AG04449 (cell line): ENCODE measurements around the gene PKLR.
"Not testable (repeated sequence)": the region's sequence is repeated elsewhere in the genome, so short reads cannot be mapped to it uniquely, and the experiment has no call there.

ENCODE experiments used
- CTCF ChIA-PET: fragments of 350-600 bp; formaldehyde crosslinking; extraction: SDS; loops from one replicate; lab custom pipeline; 2021; ENCODE audit warnings: antibody characterized with exemption; lab: Yijun Ruan, JAX
- POLR2A ChIA-PET: fragments of 400-600, 350-600 bp; formaldehyde crosslinking; extraction: SDS; loops from one replicate; lab custom pipeline; 2020; ENCODE audit warnings: antibody characterized with exemption, inconsistent platforms; lab: Yijun Ruan, JAX
- DNase-seq: peaks from one replicate; pipeline ENCODE4 v3.0.0-alpha.2; 2010; ENCODE audit warnings: low read depth, low spot score
- H3K4me3 ChIP-seq: 2 replicates; pipeline ENCODE4 v1.5.1; 2011; ENCODE audit warnings: low read depth, mild to moderate bottlenecking, control low read depth, low read length
- TF ChIP-seq, protein P1 (sequence below): IDR thresholded peaks from one replicate; pipeline ENCODE4 v1.5.1; 2011; ENCODE audit warnings: mild to moderate bottlenecking, moderate library complexity, low read length, control low read depth, inconsistent platforms; ENCODE audit not compliant: insufficient read depth; ENCODE audit errors: missing control alignments

PKLR gene

DNA sequence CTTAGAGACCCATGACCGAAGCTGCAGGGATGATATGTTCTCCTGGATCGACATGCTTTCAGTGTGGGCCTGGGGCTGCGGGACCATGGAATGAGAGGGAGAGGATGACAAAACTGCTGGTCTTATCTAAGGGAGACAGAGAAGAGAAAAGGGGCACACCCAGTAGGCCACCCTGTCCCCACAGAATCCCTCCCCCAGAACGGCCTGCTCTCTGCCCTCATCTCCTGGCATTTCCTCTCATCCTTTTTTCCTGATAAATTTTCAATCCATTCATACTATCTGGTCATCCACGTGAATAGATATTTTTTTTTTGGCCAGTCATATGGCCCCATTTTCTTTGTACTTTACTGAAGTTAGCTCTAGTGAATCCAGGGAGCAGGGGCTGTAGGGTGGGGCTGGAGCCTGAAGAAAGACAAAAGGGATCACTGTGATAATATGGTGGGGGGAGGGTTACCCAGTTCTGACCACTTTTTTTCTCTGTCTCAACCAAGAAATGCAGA is at the start of gene PKLR:
Gene PKLR (minus strand): TSS at position 97 of the 500 bp plus-strand sequence. CDS start 43 bp downstream, at position 54.
- ChIA-PET CTCF (interaction anchor here (0.9 to 1.5 kb wide), 2 partner anchors 22 to 50 kb away, joined by 3 to 6 read pairs; no protein-coding TSS in a partner anchor), POLR2A (no interaction called here)
- TF ChIP-seq, protein P1, sequence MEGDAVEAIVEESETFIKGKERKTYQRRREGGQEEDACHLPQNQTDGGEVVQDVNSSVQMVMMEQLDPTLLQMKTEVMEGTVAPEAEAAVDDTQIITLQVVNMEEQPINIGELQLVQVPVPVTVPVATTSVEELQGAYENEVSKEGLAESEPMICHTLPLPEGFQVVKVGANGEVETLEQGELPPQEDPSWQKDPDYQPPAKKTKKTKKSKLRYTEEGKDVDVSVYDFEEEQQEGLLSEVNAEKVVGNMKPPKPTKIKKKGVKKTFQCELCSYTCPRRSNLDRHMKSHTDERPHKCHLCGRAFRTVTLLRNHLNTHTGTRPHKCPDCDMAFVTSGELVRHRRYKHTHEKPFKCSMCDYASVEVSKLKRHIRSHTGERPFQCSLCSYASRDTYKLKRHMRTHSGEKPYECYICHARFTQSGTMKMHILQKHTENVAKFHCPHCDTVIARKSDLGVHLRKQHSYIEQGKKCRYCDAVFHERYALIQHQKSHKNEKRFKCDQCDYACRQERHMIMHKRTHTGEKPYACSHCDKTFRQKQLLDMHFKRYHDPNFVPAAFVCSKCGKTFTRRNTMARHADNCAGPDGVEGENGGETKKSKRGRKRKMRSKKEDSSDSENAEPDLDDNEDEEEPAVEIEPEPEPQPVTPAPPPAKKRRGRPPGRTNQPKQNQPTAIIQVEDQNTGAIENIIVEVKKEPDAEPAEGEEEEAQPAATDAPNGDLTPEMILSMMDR, result no peak
- no peak within 1 kb of the TSS for H3K4me3 ChIP-seq
- no peak for DNase-seq

- no peak overlapping the region for H3K4me3 ChIP-seq
- POLR2A ChIA-PET, result no interaction called here
- no peak for DNase-seq
- TF ChIP-seq, protein P1, result no peak
- CTCF ChIA-PET, result interaction anchor here (1.1 kb wide), 1 partner anchor 93 kb away, joined by 5 read pairs; no protein-coding TSS in a partner anchor
These were observed 41.6 kb upstream of the PKLR start for GRCh38 chr1:155342842-155343241.

DNA sequence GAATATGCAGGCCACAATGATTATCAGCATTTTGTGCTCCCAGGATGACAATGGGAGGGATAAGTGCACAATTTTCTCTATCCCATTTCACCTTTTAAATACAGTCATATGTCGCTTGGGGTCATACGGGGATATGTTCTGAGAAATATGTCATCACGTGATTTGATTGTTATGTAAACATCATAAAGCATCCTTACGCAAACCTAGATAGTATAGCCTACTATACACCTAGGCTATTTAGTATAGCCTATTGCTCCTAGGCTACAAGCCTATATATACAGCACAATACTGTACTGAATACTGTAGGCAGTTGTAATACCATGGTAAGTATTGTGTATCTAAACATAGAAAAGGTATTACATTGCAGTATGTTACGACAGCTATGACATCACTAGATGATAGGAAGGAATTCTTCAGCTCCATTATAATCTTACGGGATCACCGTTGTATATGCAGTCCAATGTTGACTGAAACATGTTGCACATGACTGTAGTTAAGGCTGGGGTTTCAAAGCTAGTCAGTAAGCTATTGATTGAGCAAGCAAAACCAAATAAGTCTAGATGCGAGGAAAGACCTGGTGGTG is 38.4 kb upstream of the PKLR start:
- CTCF ChIA-PET, result interaction anchor here (1.0 to 1.8 kb wide), 4 partner anchors 9 to 91 kb away, joined by 3 to 6 read pairs (median 4); no protein-coding TSS in a partner anchor
- TF ChIP-seq, protein P1, result no peak
- DNase-seq, result no peak
- POLR2A ChIA-PET, result no interaction called here
- H3K4me3 ChIP-seq, result no peak overlapping the region

- no peak for DNase-seq
- POLR2A ChIA-PET, result no interaction called here
- CTCF ChIA-PET, result interaction anchor here (1.1 to 2.8 kb wide), 5 partner anchors 8 to 83 kb away, joined by 3 to 10 read pairs (median 5); no protein-coding TSS in a partner anchor
- no peak overlapping the region for H3K4me3 ChIP-seq
- TF ChIP-seq, protein P1, result no peak
These were observed 33.7 kb upstream of the PKLR start for GRCh38 chr1:155334962-155335361.

DNA sequence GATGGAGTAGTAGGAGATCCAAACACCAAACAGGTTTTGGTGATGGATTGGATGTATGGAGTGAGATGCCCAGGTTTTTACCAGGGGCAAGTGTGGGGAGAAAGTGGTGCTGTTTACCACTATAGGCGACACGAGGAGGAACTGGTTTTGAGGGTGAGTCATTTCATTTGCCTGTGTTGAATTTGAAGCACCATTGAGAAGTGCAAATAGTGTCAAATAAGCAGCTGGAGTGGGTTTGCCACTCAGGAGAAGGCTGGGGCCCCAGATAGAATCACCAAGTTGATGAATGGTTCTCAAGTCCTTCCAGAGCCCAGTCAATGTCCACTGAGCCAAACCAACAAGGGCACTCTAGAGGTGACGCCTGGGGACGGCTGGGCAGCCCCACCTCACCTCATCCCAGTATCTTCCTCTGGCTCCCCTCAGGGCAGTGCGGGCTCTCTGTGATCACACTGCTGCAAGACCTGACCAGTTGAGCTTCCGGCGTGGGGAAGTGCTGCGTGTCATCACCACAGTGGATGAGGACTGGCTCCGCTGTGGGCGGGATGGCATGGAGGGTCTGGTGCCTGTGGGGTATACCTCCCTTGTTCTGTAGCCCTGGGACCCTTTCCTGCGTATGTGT is 28.9 kb upstream of the PKLR start:
- no peak for DNase-seq
- no peak overlapping the region for H3K4me3 ChIP-seq
- TF ChIP-seq, protein P1, result no peak
- POLR2A ChIA-PET, result no interaction called here
- CTCF ChIA-PET, result interaction anchor here (13.1 kb wide), 1 partner anchor 78 kb away, joined by 253 read pairs; the partner anchor contains the start of gene ENTREP3

- CTCF ChIA-PET, result interaction anchor here (0.8 to 13.1 kb wide), 4 partner anchors 21 to 202 kb away, joined by 3 to 253 read pairs (median 4); partner anchors contain the start of genes ENTREP3 and FDPS
- H3K4me3 ChIP-seq, DNase-seq, POLR2A ChIA-PET: not testable (repeated sequence)
These were observed 27.6 kb upstream of the PKLR start for GRCh38 chr1:155328856-155329255.
